Measurements from ENCODE around the gene PPP4R3A.

DNA sequence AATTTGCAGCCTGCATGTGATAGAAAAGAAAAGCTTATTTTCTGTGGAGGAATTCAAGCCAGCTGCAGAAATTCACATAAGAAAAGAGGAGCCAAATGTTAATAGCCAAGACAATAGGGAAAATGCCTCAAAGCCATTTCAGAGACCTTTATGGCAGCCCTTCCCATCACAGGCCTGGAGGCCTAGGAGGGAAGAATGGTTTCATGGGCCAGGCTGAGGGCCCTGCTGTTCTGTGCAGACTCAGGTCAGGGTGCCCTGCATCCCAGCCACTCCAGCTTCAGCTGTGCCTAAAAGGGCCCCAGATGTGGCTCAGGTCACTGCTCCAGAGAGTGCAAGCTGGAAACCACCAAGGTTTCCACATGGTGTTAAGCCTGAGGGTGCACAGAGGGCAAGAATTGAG lies 71.3 kb downstream of the PPP4R3A start:
- TF ChIP-seq ELF4 (IDR thresholded peaks at IDR 0.05) (no peak), LEF1 (IDR thresholded peaks at IDR 0.05; ENCODE audit: borderline replicate concordance) (no peak), FOXM1 (IDR thresholded peaks at IDR 0.05; ENCODE audit: borderline replicate concordance) (no peak), BHLHE40 (IDR thresholded peaks at IDR 0.05; ENCODE audit: borderline replicate concordance) (no peak), SP1 (IDR thresholded peaks at IDR 0.05) (no peak), ZNF384 (IDR thresholded peaks at IDR 0.05) (no peak), ARNT (IDR thresholded peaks at IDR 0.05) (no peak), CTBP1 (IDR thresholded peaks at IDR 0.05; ENCODE audit: borderline replicate concordance) (no peak)
